ENCODE data around the gene RRP8.

RRP8 gene

GRCh38 chr11:6638429-6638828, 35.0 kb upstream of the RRP8 start:
- no peak for DNase-seq (ENCODE audit: low spot score in 2 of 2)
- in situ Hi-C loops (cut with MboI; ENCODE audit: low sequenced_read_pairs): no loop called here
- Histone ChIP-seq H3K4me3 (no peak overlapping the region), H3K9me3 (no peaks in the 10 kb centered on the region), H3K36me3 (replicated peaks) (no peaks in the 10 kb centered on the region), H3K4me1 (no peaks in the 10 kb centered on the region), H3K27me3 (ENCODE audit: low read depth) (no peaks in the 10 kb centered on the region)

- Histone ChIP-seq H3K9me3 (no peaks in the 10 kb centered on the region), H3K4me3 (no peak overlapping the region), H3K36me3 (replicated peaks) (no peaks in the 10 kb centered on the region), H3K4me1 (no peaks in the 10 kb centered on the region), H3K27me3 (ENCODE audit: low read depth) (no peaks in the 10 kb centered on the region)
- DNase-seq (ENCODE audit: low spot score in 2 of 2): no peak
- in situ Hi-C loops (cut with MboI; ENCODE audit: low sequenced_read_pairs): no loop called here
Measured at GRCh38 chr11:6637871-6638270, 34.5 kb upstream of the RRP8 start.

- no peak for DNase-seq (ENCODE audit: low spot score in 2 of 2)
- no peaks in the 10 kb centered on the region for H3K4me1 ChIP-seq
- H3K4me3 ChIP-seq: no peak overlapping the region
- no peaks in the 10 kb centered on the region for H3K27me3 ChIP-seq (ENCODE audit: low read depth)
- in situ Hi-C loops (cut with MboI; ENCODE audit: low sequenced_read_pairs): no loop called here
- H3K9me3 ChIP-seq: no peaks in the 10 kb centered on the region
- H3K36me3 ChIP-seq (replicated peaks): no peaks in the 10 kb centered on the region
Measured at GRCh38 chr11:6636480-6636879, 33.1 kb upstream of the RRP8 start.

- no peak for DNase-seq (ENCODE audit: low spot score in 2 of 2)
- Histone ChIP-seq H3K36me3 (replicated peaks) (no peaks in the 10 kb centered on the region), H3K4me3 (no peak overlapping the region), H3K9me3 (no peaks in the 10 kb centered on the region), H3K27me3 (ENCODE audit: low read depth) (no peaks in the 10 kb centered on the region), H3K4me1 (no peaks in the 10 kb centered on the region)
- in situ Hi-C loops (cut with MboI; ENCODE audit: low sequenced_read_pairs): no loop called here
Measured at GRCh38 chr11:6635082-6635932, 31.9 kb upstream of the RRP8 start.

GRCh38 chr11:6634534-6634933, 31.1 kb upstream of the RRP8 start:
- in situ Hi-C loops (cut with MboI; ENCODE audit: low sequenced_read_pairs): no loop called here
- H3K9me3 ChIP-seq: no peaks in the 10 kb centered on the region
- DNase-seq (ENCODE audit: low spot score in 2 of 2): no peak
- H3K4me1 ChIP-seq: no peaks in the 10 kb centered on the region
- H3K4me3 ChIP-seq: no peak overlapping the region
- H3K36me3 ChIP-seq (replicated peaks): no peaks in the 10 kb centered on the region
- H3K27me3 ChIP-seq (ENCODE audit: low read depth): no peaks in the 10 kb centered on the region

- Histone ChIP-seq H3K9me3 (no peaks in the 10 kb centered on the region), H3K4me1 (no peaks in the 10 kb centered on the region), H3K27me3 (ENCODE audit: low read depth) (no peaks in the 10 kb centered on the region), H3K4me3 (no peak overlapping the region), H3K36me3 (replicated peaks) (no peaks in the 10 kb centered on the region)
- no peak for DNase-seq (ENCODE audit: low spot score in 2 of 2)
- in situ Hi-C loops (cut with MboI; ENCODE audit: low sequenced_read_pairs): no loop called here
Measured at GRCh38 chr11:6633422-6634408, 30.3 kb upstream of the RRP8 start.

GRCh38 chr11:6632116-6633073, 29.0 kb upstream of the RRP8 start:
- Histone ChIP-seq H3K36me3 (replicated peaks) (no peaks in the 10 kb centered on the region), H3K27me3 (ENCODE audit: low read depth) (no peaks in the 10 kb centered on the region), H3K4me3 (no peak overlapping the region), H3K9me3 (no peaks in the 10 kb centered on the region), H3K4me1 (no peaks in the 10 kb centered on the region)
- in situ Hi-C loops (cut with MboI; ENCODE audit: low sequenced_read_pairs): no loop called here
- DNase-seq (ENCODE audit: low spot score in 2 of 2): no peak

GRCh38 chr11:6631361-6631890, 28.0 kb upstream of the RRP8 start:
- Histone ChIP-seq H3K27me3 (ENCODE audit: low read depth) (no peaks in the 10 kb centered on the region), H3K36me3 (replicated peaks) (no peaks in the 10 kb centered on the region)
- in situ Hi-C loops (cut with MboI; ENCODE audit: low sequenced_read_pairs): no loop called here

GRCh38 chr11:6630632-6631291, 27.3 kb upstream of the RRP8 start:
- in situ Hi-C loops (cut with MboI; ENCODE audit: low sequenced_read_pairs): no loop called here
- no peaks in the 10 kb centered on the region for H3K4me1 ChIP-seq
- H3K9me3 ChIP-seq: no peaks in the 10 kb centered on the region
- DNase-seq (ENCODE audit: low spot score in 2 of 2): no peak
- H3K27me3 ChIP-seq (ENCODE audit: low read depth): no peaks in the 10 kb centered on the region
- no peak overlapping the region for H3K4me3 ChIP-seq
- no peaks in the 10 kb centered on the region for H3K36me3 ChIP-seq (replicated peaks)

More at GRCh38 chr11:6631361-6631890, 28.0 kb upstream of the RRP8 start:
- Histone ChIP-seq H3K4me1 (no peaks in the 10 kb centered on the region), H3K4me3 (no peak overlapping the region), H3K9me3 (no peaks in the 10 kb centered on the region)
- DNase-seq (ENCODE audit: low spot score in 2 of 2): no peak

GRCh38 chr11:6629892-6630631, 26.6 kb upstream of the RRP8 start:
- H3K4me3 ChIP-seq: no peak overlapping the region
- DNase-seq (ENCODE audit: low spot score in 2 of 2): no peak
- H3K27me3 ChIP-seq (ENCODE audit: low read depth): no peaks in the 10 kb centered on the region
- in situ Hi-C loops (cut with MboI; ENCODE audit: low sequenced_read_pairs): no loop called here
- no peaks in the 10 kb centered on the region for H3K4me1 ChIP-seq
- H3K36me3 ChIP-seq (replicated peaks): no peaks in the 10 kb centered on the region
- H3K9me3 ChIP-seq: no peaks in the 10 kb centered on the region

- Histone ChIP-seq H3K36me3 (replicated peaks) (no peaks in the 10 kb centered on the region), H3K4me1 (no peaks in the 10 kb centered on the region), H3K4me3 (no peak overlapping the region), H3K27me3 (ENCODE audit: low read depth) (no peaks in the 10 kb centered on the region), H3K9me3 (no peaks in the 10 kb centered on the region)
- in situ Hi-C loops (cut with MboI; ENCODE audit: low sequenced_read_pairs): no loop called here
- DNase-seq (ENCODE audit: low spot score in 2 of 2): no peak
Measured at GRCh38 chr11:6629573-6629891, 26.1 kb upstream of the RRP8 start.

GRCh38 chr11:6628526-6628925, 25.1 kb upstream of the RRP8 start:
- H3K9me3 ChIP-seq: no peaks in the 10 kb centered on the region
- no peaks in the 10 kb centered on the region for H3K4me1 ChIP-seq
- DNase-seq (ENCODE audit: low spot score in 2 of 2): no peak
- H3K36me3 ChIP-seq (replicated peaks): no peaks in the 10 kb centered on the region
- in situ Hi-C loops (cut with MboI; ENCODE audit: low sequenced_read_pairs): no loop called here
- H3K27me3 ChIP-seq (ENCODE audit: low read depth): no peaks in the 10 kb centered on the region
- no peak overlapping the region for H3K4me3 ChIP-seq
